ENCODE results near the gene RTL9. TPM values are rescaled to one million over a fixed set of nuclear protein-coding genes. Genes with fewer than 3 reads are reported as not detected.

The RTL9 gene
- total and polyA plus RNA-seq, 2 experiments from 2014 or later = 0.31 TPM; not detected in 1

Small RNA genes within 50 kb of the gene (small RNA-seq; reads per million reads assigned to genes)
- not detected for gene GNG5P2 (ENCODE audit: low replicate concordance)

Other genes starting within 250 kb of the RTL9 start
- 31.3 and 32.5 TPM in 2 replicates for gene AMMECR1, start 40.8 kb upstream of the RTL9 start, total RNA-seq (2014; rRNA removed; shearing (Covaris generic))
- gene AMMECR1, start 40.8 kb upstream of the RTL9 start, polyA plus RNA-seq (2016; fragmentation: Nextera tagmentation; extraction: Ambion mirVana) = 12.4 and 16.9 TPM in 2 replicates